ENCODE measurements around the gene ARHGAP23. TPM values are rescaled to one million over a fixed set of nuclear protein-coding genes. Genes with fewer than 3 reads are reported as not detected.

The ARHGAP23 gene
- total and polyA plus RNA-seq, 10 of the 15 experiments (the other 5 are each of a cell fraction or from before 2014, with no cell fraction given), result 0.23 to 5.8 (median 2.1) TPM

GRCh38 chr17:38431346-38432145 lies 3.3 kb downstream of the ARHGAP23 start:
- POLR2A ChIA-PET, result no interaction called here
- H3K27ac ChIP-seq (ENCODE audit: control insufficient read depth, insufficient read depth), result no peak overlapping the region
- no peak for DNase-seq (ENCODE audit: low read depth, low spot score)

More at GRCh38 chr17:38431346-38432145, 3.3 kb downstream of the ARHGAP23 start:
- no TSS peak for BruUV-seq (replicated peaks)
- peaks cover 4% of the 10 kb centered on the region for H3K4me1 ChIP-seq (ENCODE audit: control insufficient read depth, insufficient read depth, low read length)
- H4K20me1 ChIP-seq (ENCODE audit: control insufficient read depth, insufficient read depth), result no peaks in the 10 kb centered on the region
- no peaks in the 10 kb centered on the region for H3K9me3 ChIP-seq (replicated peaks; ENCODE audit: control insufficient read depth, insufficient read depth, low read length)
- WGBS (ENCODE audit: insufficient coverage, insufficient replicate concordance, low lambda C conversion rate, missing lambda C conversion rate), result 36% methylated on average over 10 of the region's 10 CpGs
- no peak overlapping the region for H3K4me2 ChIP-seq (ENCODE audit: control insufficient read depth, insufficient read depth)
- no peaks in the 10 kb centered on the region; a peak in 1 of 4 replicates for H3K27me3 ChIP-seq (replicated peaks in 1 of 2; ENCODE audit: control insufficient read depth in 2 of 2, insufficient read depth in 2 of 2, low read length in 1 of 2)
- H3K36me3 ChIP-seq (ENCODE audit: control insufficient read depth in 2 of 2, insufficient read depth in 2 of 2, low read length in 1 of 2), result no peaks in the 10 kb centered on the region
- no peak for TF ChIP-seq CHD4 (IDR thresholded peaks at IDR 0.05)
- TF ChIP-seq SMC3 (IDR thresholded peaks at IDR 0.05; ENCODE audit: borderline replicate concordance, low read length), result no peak
- no peak for TF ChIP-seq CUX1 (IDR thresholded peaks at IDR 0.05; ENCODE audit: insufficient replicate concordance, low read depth, low read length)
- no peak for TF ChIP-seq SREBF1 (IDR thresholded peaks at IDR 0.05; ENCODE audit: low read length)
- no peak for TF ChIP-seq BCLAF1 (IDR thresholded peaks at IDR 0.05)
- TF ChIP-seq ZNF207 (IDR thresholded peaks at IDR 0.05; ENCODE audit: borderline replicate concordance), result no peak
- no peak for TF ChIP-seq MTA2 (IDR thresholded peaks at IDR 0.05; ENCODE audit: low read depth)
- TF ChIP-seq TBL1XR1 (IDR thresholded peaks at IDR 0.05; ENCODE audit: low read depth, low read length), result no peak
- TF ChIP-seq SMARCA5 (IDR thresholded peaks at IDR 0.05), result no peak
- TF ChIP-seq STAT3 (IDR thresholded peaks at IDR 0.05; ENCODE audit: low read depth, low read length), result no peak
- no peak for TF ChIP-seq MLLT1 (IDR thresholded peaks at IDR 0.05)
- no peak for TF ChIP-seq TCF7 (IDR thresholded peaks at IDR 0.05; ENCODE audit: borderline replicate concordance)
- TF ChIP-seq SIX5 (IDR thresholded peaks at IDR 0.05; ENCODE audit: low read depth, low read length, severe bottlenecking), result no peak
- RAD21 ChIA-PET (ENCODE audit: unreplicated experiment), result interaction anchor here (0.9 kb wide), 1 partner anchor 16 kb away, joined by 4 read pairs; no protein-coding TSS in a partner anchor
- FAIRE-seq (no peak), ATAC-seq (no peak)
- in situ Hi-C loops (cut with MboI) (loop anchor here (5.0 kb wide), 1 partner anchor 231 kb away; no protein-coding TSS in a partner anchor), intact Hi-C loops (cut with micrococcal nuclease; ENCODE audit: unreplicated experiment) (no loop called here)
- CTCF ChIA-PET, result interaction anchor here (0.8 to 1.6 kb wide), 5 partner anchors 9 to 232 kb away, joined by 3 to 5 read pairs (median 4); no protein-coding TSS in a partner anchor
- no peak overlapping the region for H3K9ac ChIP-seq (ENCODE audit: control insufficient read depth, insufficient read depth, low read length)
- SMC1A ChIA-PET (ENCODE audit: uncharacterized antibody, unreplicated experiment), result interaction anchor here (0.9 to 2.2 kb wide), 2 partner anchors 8 to 10 kb away, joined by 3 to 5 read pairs; no protein-coding TSS in a partner anchor
- H3K79me2 ChIP-seq (ENCODE audit: control insufficient read depth, insufficient read depth, low read length), result no peaks in the 10 kb centered on the region
- no peak overlapping the region for H3K4me3 ChIP-seq
- no peak overlapping the region for H2AFZ ChIP-seq (ENCODE audit: control insufficient read depth, low read depth, low read length)
